GM19193 (cell line): ENCODE results near the gene UBN1.

ENCODE experiments used
- POLR2A ChIP-seq: IDR thresholded peaks from 4 replicates; pipeline ENCODE4 v1.6.1; 2011; ENCODE audit not compliant: insufficient read depth, insufficient read length; ENCODE audit errors: extremely low read depth

Gene UBN1

DNA sequence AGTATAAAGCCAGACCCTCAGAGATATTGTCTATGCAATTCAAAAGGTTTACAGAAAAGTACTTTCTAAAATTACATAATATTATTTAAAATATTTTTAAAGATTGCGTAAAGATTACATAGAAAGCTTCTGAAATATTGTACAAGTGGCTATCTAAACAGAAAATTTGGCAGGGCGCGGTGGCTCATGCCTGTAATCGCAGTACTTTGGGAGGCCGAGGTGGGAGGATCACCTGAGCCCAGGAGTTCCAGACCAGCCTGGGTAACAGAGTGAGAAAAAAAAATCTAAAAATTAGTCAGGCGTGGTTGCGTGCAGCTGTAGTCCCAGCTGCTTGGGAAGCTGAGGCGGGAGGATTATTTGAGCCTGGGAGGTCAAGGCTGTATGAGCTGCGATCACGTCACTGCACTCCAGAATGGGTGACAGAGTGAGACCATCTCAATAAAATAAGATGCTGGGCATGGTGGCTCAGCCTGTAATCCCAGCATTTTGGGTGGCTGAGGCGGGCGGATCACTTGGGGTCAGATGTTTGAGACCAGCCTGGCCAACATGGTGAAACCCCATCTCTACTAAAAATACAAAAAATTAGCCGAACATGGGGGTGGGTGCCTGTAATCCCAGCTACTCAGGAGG lies 18.1 kb downstream of the UBN1 start:
- no peak for TF ChIP-seq POLR2A

- TF ChIP-seq POLR2A: no peak
These were observed 19.3 kb downstream of the UBN1 start for GRCh38 chr16:4866586-4866985.

- no peak for TF ChIP-seq POLR2A
These were observed 20.7 kb downstream of the UBN1 start for GRCh38 chr16:4868026-4868425.

- no peak for TF ChIP-seq POLR2A
These were observed 21.3 kb downstream of the UBN1 start for GRCh38 chr16:4868535-4868934.

GRCh38 chr16:4869147-4869805 lies 22.0 kb downstream of the UBN1 start:
- TF ChIP-seq POLR2A: no peak

GRCh38 chr16:4870138-4870671 lies 22.9 kb downstream of the UBN1 start:
- no peak for TF ChIP-seq POLR2A

DNA sequence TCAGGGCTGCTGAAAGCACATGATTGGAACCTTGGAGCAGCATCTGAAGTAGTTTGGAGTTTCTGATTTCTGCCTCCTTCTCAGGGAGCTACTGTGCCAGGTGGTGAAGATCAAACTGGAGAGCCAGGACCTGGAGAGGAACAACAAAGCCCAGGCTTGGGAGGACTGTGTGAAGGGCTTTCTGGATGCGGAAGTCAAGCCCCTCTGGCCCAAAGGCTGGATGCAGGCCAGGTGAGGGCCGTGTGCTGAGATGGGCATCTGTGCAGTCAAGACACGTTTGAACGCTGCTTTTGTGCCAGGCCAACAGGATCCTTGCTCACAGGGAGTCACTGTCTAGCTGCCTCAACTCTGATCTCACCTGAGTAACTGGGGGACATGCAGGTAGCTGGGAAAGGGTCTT lies 23.8 kb downstream of the UBN1 start:
- TF ChIP-seq POLR2A: no peak

DNA sequence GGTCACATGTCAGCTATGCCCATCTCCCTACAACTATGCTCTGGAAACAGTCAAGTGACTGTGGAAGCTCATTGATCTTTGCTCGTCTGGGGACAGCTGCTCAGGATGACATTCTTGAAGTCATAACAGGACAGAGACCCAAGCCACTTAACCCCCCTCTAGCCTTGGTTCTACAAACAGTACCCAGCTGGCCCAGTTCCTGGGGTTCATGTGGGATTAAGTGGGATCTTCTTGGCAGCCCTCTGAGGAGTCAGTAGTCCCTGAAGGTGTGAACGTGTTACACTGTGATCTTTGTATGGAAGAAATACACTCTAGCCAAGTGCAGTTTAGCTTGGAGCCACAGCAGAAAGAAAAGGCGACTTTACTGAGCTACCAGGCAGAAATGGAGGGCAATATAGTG lies 25.8 kb downstream of the UBN1 start:
- no peak for TF ChIP-seq POLR2A

GRCh38 chr16:4874666-4875065 lies 27.4 kb downstream of the UBN1 start:
- no peak for TF ChIP-seq POLR2A

DNA sequence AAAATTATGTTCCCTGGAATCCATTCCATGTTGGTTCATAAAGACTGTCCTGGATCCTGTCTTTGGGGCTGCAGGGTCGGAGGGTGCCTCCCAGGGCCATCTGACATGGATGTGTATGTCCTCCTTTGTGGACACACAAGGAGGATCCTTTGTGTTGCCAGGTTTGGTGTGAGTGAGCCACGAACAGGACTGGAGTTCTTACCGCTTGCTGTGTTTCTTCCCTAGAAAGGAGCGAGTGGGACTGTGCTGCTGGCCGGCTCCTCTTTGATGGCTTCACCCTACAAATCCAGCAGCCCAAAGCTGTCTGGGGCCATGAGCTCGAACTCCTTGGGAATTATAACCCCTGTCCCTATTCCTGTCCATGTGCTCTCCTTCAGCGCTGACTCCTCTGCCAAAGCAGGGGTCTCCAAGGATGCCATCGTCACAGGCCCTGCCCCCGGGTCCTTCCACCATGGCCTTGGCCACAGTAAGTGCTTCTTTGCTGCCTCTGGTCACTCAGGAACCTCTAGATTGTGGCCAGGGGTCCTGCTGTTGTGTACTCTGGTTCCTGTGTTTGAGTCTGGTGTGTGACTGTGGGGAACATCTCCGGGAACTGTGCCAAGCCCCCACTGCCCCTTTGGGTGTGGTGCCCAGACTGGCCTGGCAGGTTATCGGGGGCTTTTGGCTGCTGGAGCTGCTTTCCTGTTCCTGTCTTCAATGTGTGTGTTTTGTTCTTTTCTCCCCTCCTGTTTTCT lies 29.5 kb downstream of the UBN1 start:
- TF ChIP-seq POLR2A: no peak

DNA sequence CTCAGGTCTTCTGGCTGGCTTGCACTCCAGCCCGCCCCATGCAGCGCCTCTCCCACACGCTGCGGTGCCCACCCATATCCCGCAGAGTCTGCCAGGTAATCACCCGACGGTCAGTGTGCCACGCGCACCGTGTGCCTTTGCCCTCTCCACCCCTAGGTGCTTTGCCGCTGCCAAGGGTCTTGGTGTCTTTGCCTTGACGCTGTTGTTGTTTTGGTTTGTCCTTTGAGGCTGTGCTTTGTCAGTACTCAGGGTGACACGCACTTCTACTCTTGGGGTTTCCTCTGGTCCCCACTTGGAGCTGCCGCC lies 30.1 kb downstream of the UBN1 start:
- no peak for TF ChIP-seq POLR2A

DNA sequence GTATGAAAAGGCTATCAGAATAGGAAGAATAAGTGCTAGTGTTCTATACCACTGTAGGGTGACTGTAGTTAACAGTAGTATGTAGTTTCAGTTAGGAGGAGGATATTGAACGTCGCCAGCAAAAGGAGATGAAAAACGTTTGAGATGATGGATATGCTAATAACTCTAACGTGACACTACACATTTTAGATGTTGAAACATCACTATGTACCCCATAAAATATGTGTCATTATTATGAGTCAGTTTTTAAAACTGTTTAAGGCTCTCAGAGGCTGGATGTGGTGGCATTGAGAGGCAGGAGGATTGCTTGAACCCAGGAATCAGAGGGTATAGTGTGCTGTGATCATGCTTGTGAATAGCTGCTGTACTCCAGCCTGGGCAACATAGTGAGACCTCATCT lies 31.8 kb downstream of the UBN1 start:
- TF ChIP-seq POLR2A: no peak

DNA sequence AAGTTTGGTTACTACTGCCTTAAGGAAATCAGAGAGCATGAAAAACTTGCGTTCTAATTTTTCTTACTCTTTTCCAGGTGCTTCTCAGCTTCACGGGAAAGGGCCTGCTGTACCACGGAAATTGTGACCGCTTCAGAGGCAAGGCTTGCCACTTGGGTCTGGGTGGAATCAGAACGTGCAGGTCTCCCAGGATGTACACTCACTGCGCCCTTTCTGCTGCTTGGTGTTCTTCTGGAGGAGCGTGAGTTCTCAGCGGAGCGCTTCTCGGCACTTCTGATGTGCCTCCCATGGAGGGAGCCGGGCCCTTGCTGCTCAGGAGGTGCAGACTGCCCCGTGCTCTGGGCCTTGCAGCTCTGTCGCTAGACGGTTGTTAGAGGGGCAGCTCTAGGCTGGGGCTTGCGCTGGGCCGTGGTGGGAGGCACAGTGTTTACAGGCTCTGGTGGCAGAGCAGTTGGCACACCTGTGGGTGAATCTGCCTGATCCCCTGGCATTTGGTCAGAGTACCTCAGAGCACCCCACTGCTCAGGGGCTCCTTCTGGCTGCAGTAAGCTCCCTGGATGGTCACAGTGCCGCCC lies 32.8 kb downstream of the UBN1 start:
- TF ChIP-seq POLR2A: no peak

- TF ChIP-seq POLR2A: no peak
These were observed 34.8 kb downstream of the UBN1 start for GRCh38 chr16:4882000-4882632.

- no peak for TF ChIP-seq POLR2A
These were observed 35.5 kb downstream of the UBN1 start for GRCh38 chr16:4882633-4883285.
